ENCODE results near the gene FAM184A.

- no peak for TF ChIP-seq CTCF (IDR thresholded peaks at IDR 0.05)
- TF ChIP-seq EP300 (IDR thresholded peaks at IDR 0.05; ENCODE audit: low read depth): no peak
Measured at GRCh38 chr6:118930680-118931079, 147.8 kb downstream of the FAM184A start.
